ENCODE measurements around the gene MOGAT2.
"Not testable (repeated sequence)": the region's sequence is repeated elsewhere in the genome, so short reads cannot be mapped to it uniquely, and the experiment has no call there.

The MOGAT2 gene

GRCh38 chr11:75717608-75718418, at the start of gene MOGAT2:
Gene MOGAT2 (plus strand): TSS chr11:75717838. CDS start chr11:75717889, 51 bp downstream.
- DNase-seq = no peak

GRCh38 chr11:75668451-75669297, 49.0 kb upstream of the MOGAT2 start, which contains the start of gene MAP6:
Gene MAP6 (minus strand): TSS chr11:75669038. CDS start chr11:75668369, 669 bp downstream.
- DNase-seq = no peak

- DNase-seq = no peak
Observed at GRCh38 chr11:75673977-75674582, 43.6 kb upstream of the MOGAT2 start.

- DNase-seq = no peak
Observed at GRCh38 chr11:75677275-75677674, 40.4 kb upstream of the MOGAT2 start.

GRCh38 chr11:75677909-75678308, 39.7 kb upstream of the MOGAT2 start:
- DNase-seq = no peak

GRCh38 chr11:75678620-75679259, 38.9 kb upstream of the MOGAT2 start:
- no peak for DNase-seq

GRCh38 chr11:75679566-75679965, 38.1 kb upstream of the MOGAT2 start:
- DNase-seq = no peak

- DNase-seq = not testable (repeated sequence)
Observed at GRCh38 chr11:75683856-75684255, 33.8 kb upstream of the MOGAT2 start.

- DNase-seq = no peak
Observed at GRCh38 chr11:75689863-75690609, 27.6 kb upstream of the MOGAT2 start.

GRCh38 chr11:75691804-75692203, 25.8 kb upstream of the MOGAT2 start:
- DNase-seq = no peak

- DNase-seq = no peak
Observed at GRCh38 chr11:75697906-75698581, 19.6 kb upstream of the MOGAT2 start.

GRCh38 chr11:75700940-75701339, 16.7 kb upstream of the MOGAT2 start:
- no peak for DNase-seq

- no peak for DNase-seq
Observed at GRCh38 chr11:75703695-75704237, 13.9 kb upstream of the MOGAT2 start.

- DNase-seq = no peak
Observed at GRCh38 chr11:75705541-75705940, 12.1 kb upstream of the MOGAT2 start.

- peak; percentile 62 for DNase-seq
Observed at GRCh38 chr11:75706260-75706729, 11.3 kb upstream of the MOGAT2 start.

GRCh38 chr11:75714211-75714610, 3.4 kb upstream of the MOGAT2 start:
- no peak for DNase-seq

GRCh38 chr11:75715688-75716087, 1.9 kb upstream of the MOGAT2 start:
- DNase-seq = no peak

GRCh38 chr11:75716659-75717058, 979 bp upstream of the MOGAT2 start:
- no peak for DNase-seq

GRCh38 chr11:75718419-75719339, 1.0 kb downstream of the MOGAT2 start:
- DNase-seq = no peak

Data from CD4-positive, alpha-beta T cell treated with Interleukin-15 for 1 hour (primary cell).